GM12878 (cell line): ENCODE data around the gene IFNGR2. TPM values are rescaled to one million over a fixed set of nuclear protein-coding genes. Genes with fewer than 3 reads are reported as not detected.

Source experiments
- ATAC-seq: fragments of 200-7000 bp; cut with Tn5 transposase; 3 replicates; pipeline ENCODE4 v1.9.1; 2020; ENCODE audit warnings: mild to moderate bottlenecking, moderate library complexity
- BruUV-seq: library from RNA; stranded (reverse); fragments of 400-500 nt; replicated peaks from 2 replicates; lab custom pipeline; 2021; lab: Mats Ljungman, UMichigan
- CTCF ChIA-PET: fragments of 300-600 bp; sonication (Branson Sonifier 250); formaldehyde crosslinking; extraction: SDS; loops from one replicate; lab custom pipeline; 2021; ENCODE audit warnings: inconsistent platforms; lab: Yijun Ruan, JAX
- POLR2A ChIA-PET: fragments of 350-600 bp; formaldehyde crosslinking; extraction: SDS; loops from one replicate; lab custom pipeline; 2021; ENCODE audit warnings: inconsistent platforms; lab: Charles Lee
- RAD21 ChIA-PET: fragments of 300-600 bp; sonication (Branson Sonifier 250); formaldehyde crosslinking; loops from one replicate; lab custom pipeline; 2023; ENCODE audit warnings: antibody characterized with exemption; ENCODE audit not compliant: unreplicated experiment; lab: Charles Lee
- SMC1A ChIA-PET: fragments of 300-600 bp; sonication (Branson Sonifier 250); formaldehyde crosslinking; loops from one replicate; lab custom pipeline; 2023; ENCODE audit not compliant: unreplicated experiment, uncharacterized antibody; lab: Charles Lee
- DNase-seq: peaks from one replicate; pipeline ENCODE4 v3.0.0-alpha.2; 2011; ENCODE audit warnings: low read depth, low spot score
- FAIRE-seq: peaks from 3 replicates; lab custom pipeline; 2011; peaks lifted over from hg19 to GRCh38; lab: Jason Lieb, UNC
- H2AFZ ChIP-seq: 2 replicates; pipeline ENCODE4 v1.6.0; 2011; ENCODE audit warnings: low read depth, low read length, control low read depth; ENCODE audit not compliant: control insufficient read depth
- H3K27ac ChIP-seq: 2 replicates; pipeline ENCODE4 v1.5.1; 2011; ENCODE audit warnings: control low read depth; ENCODE audit not compliant: control insufficient read depth, insufficient read depth
- H3K27me3 ChIP-seq, 2 experiments: replicated peaks in 1 of 2; 2 replicates each; pipeline versions ENCODE4 v1.6.0 to v1.6.1; 2011; ENCODE audit warnings: low read length in 1 of 2; ENCODE audit not compliant: control insufficient read depth in 2 of 2, insufficient read depth in 2 of 2
- H3K36me3 ChIP-seq, 2 experiments: 2 replicates each; pipeline ENCODE4 v1.5.1; 2011; ENCODE audit warnings: low read length in 1 of 2; ENCODE audit not compliant: control insufficient read depth in 2 of 2, insufficient read depth in 2 of 2
- H3K4me1 ChIP-seq: 2 replicates; pipeline ENCODE4 v1.6.1; 2011; ENCODE audit warnings: mild to moderate bottlenecking, low read length, moderate library complexity, mixed read lengths; ENCODE audit not compliant: control insufficient read depth, insufficient read depth
- H3K4me2 ChIP-seq: 2 replicates; pipeline ENCODE4 v1.6.0; 2011; ENCODE audit warnings: control low read depth; ENCODE audit not compliant: control insufficient read depth, insufficient read depth
- H3K4me3 ChIP-seq: fragments of 200-600 bp; sonication (generic); 2 replicates; pipeline ENCODE4 v1.5.1; 2016
- H3K79me2 ChIP-seq: 2 replicates; pipeline ENCODE4 v1.6.0; 2011; ENCODE audit warnings: low read length; ENCODE audit not compliant: control insufficient read depth, insufficient read depth
- H3K9ac ChIP-seq: 2 replicates; pipeline ENCODE4 v1.8.0; 2011; ENCODE audit warnings: low read length, control low read depth, mixed read lengths; ENCODE audit not compliant: control insufficient read depth, insufficient read depth
- H3K9me3 ChIP-seq: replicated peaks from 3 replicates; pipeline ENCODE4 v1.5.1; 2011; ENCODE audit warnings: mild to moderate bottlenecking, low read length; ENCODE audit not compliant: control insufficient read depth, insufficient read depth
- H4K20me1 ChIP-seq: 2 replicates; pipeline ENCODE4 v1.6.0; 2011; ENCODE audit not compliant: control insufficient read depth, insufficient read depth
- BHLHE40 ChIP-seq, 2 experiments: fragments of 450-650 bp in 1 of 2; IDR thresholded peaks; 2 replicates each; pipeline ENCODE4 v1.6.1; 2011 to 2017; ENCODE audit warnings: low read depth in 2 of 2, borderline replicate concordance in 1 of 2, improper control_type of control experiment in 1 of 2, low read length in 1 of 2, mild to moderate bottlenecking in 1 of 2
- ZNF687 ChIP-seq: fragments of 450-650 bp; IDR thresholded peaks from 2 replicates; pipeline ENCODE4 v1.6.1; 2017; ENCODE audit warnings: mild to moderate bottlenecking, moderate library complexity
- WGBS: methylation state at CpG from one replicate; pipeline ENCODE4 v1.1.6; 2016; ENCODE audit warnings: low lambda C conversion rate; ENCODE audit not compliant: insufficient replicate concordance, insufficient coverage; ENCODE audit errors: missing lambda C conversion rate; 5-methylcytosine and 5-hydroxymethylcytosine counted together
- in situ Hi-C: fragments of 300-500 bp; cut with MboI; formaldehyde crosslinking; loops from 9 replicates; pipeline ENCODE4 v1.14.3; 2018; ENCODE audit warnings: mixed read lengths
- intact Hi-C: fragments of 100-400 bp; cut with micrococcal nuclease; formaldehyde crosslinking; loops from one replicate; pipeline ENCODE4 v1.14.2; 2022; ENCODE audit not compliant: unreplicated experiment
- polyA plus RNA-seq, 11 experiments: library from polyadenylated mRNA; depleted of rRNA in 4 of 11; unstranded in 6 of 11; stranded (reverse) in 5 of 11; fragments of >200 nt; fragmentation: Nextera tagmentation in 4 of 11; fragmentation: Illumina TruSeq in 1 of 11; extraction: Ambion mirVana in 4 of 11; extraction: Trizol in 1 of 11; gene quantifications; 1 replicate in 1 of 11; 2 replicates in 10 of 11; pipeline versions ENCODE4 v1.2.1 to v1.2.3, GENCODE V29; 2011 to 2016; ENCODE audit warnings: inconsistent platforms in 2 of 11, missing spikeins in 2 of 11, low read depth in 1 of 11
- total RNA-seq, 4 experiments: library from RNA; depleted of rRNA in 3 of 4; stranded (reverse); fragments of >200 nt in 3 of 4; fragmentation: Illumina TruSeq in 1 of 4; extraction: Trizol in 1 of 4; gene quantifications; 2 replicates each; pipeline versions ENCODE4 v1.2.1 to v1.2.3, GENCODE V29; 2013 to 2021

The IFNGR2 gene
- total and polyA plus RNA-seq, 10 of the 15 experiments (the other 5 are each of a cell fraction or from before 2014, with no cell fraction given) = 23.6 to 98.8 (median 77.0) TPM

- Histone ChIP-seq H3K4me2 (no peak overlapping the region), H3K79me2 (no peaks in the 10 kb centered on the region), H3K9me3 (no peaks in the 10 kb centered on the region), H3K4me3 (no peak overlapping the region), H3K27ac (no peak overlapping the region)
- intact Hi-C loops (no loop called here), in situ Hi-C loops (no loop called here)
- RAD21 ChIA-PET = interaction anchor here (0.9 to 13.8 kb wide), 5 partner anchors 17 to 174 kb away, joined by 3 to 148 read pairs (median 5); no protein-coding TSS in a partner anchor
- FAIRE-seq = no peak
- no TSS peak for BruUV-seq
- WGBS = 88% methylated on average over 9 of the region's 9 CpGs
- no peak for ATAC-seq
- TF ChIP-seq BHLHE40 (IDR thresholded peaks at IDR 0.05; ENCODE audit: borderline replicate concordance in 1 of 2, low read depth in 2 of 2, low read length in 1 of 2) (no peak), ZNF687 (no peak)
- TF ChIP-seq, all 136 proteins: peak for 0
- no peaks in the 10 kb centered on the region for H3K36me3 ChIP-seq
- no peaks in the 10 kb centered on the region for H3K27me3 ChIP-seq
- H3K4me1 ChIP-seq = peaks cover 50% of the 10 kb centered on the region
- no peaks in the 10 kb centered on the region for H4K20me1 ChIP-seq
- H2AFZ ChIP-seq = no peak overlapping the region
- CTCF ChIA-PET = interaction anchor here (1.3 to 5.9 kb wide), 6 partner anchors 17 to 181 kb away, joined by 3 to 75 read pairs (median 9); no protein-coding TSS in a partner anchor
- H3K9ac ChIP-seq = no peak overlapping the region
- POLR2A ChIA-PET = interaction anchor here (0.5 to 1.0 kb wide), 3 partner anchors 27 to 174 kb away, joined by 3 to 5 read pairs (median 3); no protein-coding TSS in a partner anchor
- DNase-seq = no peak
- SMC1A ChIA-PET = interaction anchor here (0.8 to 5.7 kb wide), 14 partner anchors 11 to 181 kb away, joined by 3 to 36 read pairs (median 4); partner anchors contain the start of gene IFNAR1
These were observed 25.1 kb upstream of the IFNGR2 start for GRCh38 chr21:33378081-33378480.
